ENCODE measurements around the gene NDUFS5.
"Not testable (repeated sequence)": the region's sequence is repeated elsewhere in the genome, so short reads cannot be mapped to it uniquely, and the experiment has no call there.

The NDUFS5 gene

DNA sequence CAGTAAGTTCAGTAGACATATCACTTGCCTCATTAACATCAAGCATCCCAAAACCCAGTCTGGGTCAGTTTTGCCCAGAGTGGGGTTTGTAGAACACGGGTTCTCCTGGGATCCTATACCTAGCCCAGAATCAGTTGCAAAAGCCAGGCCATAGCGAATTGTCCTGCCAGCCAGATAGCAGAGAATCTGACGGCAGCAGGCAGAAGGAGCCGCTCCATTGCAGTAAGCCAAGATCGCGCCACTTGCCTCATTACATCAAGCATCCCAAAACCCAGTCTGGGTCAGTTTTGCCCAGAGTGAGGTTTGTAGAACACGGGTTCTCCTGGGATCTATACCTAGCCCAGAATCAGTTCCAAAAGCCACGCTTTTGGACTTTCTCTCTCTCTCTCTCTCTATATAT lies 19.1 kb downstream of the NDUFS5 start:
- no peak for TF ChIP-seq CTCF (IDR thresholded peaks at IDR 0.05; ENCODE audit: low read depth, low read length)
- DNase-seq (ENCODE audit: low read depth in 2 of 2): no peak
- H3K4me3 ChIP-seq (replicated peaks in 1 of 2; ENCODE audit: low read depth in 2 of 2, low read length in 2 of 2): no peak overlapping the region

- no peak for TF ChIP-seq CTCF (IDR thresholded peaks at IDR 0.05; ENCODE audit: low read depth, low read length)
- no peak overlapping the region for H3K4me3 ChIP-seq (replicated peaks in 1 of 2; ENCODE audit: low read depth in 2 of 2, low read length in 2 of 2)
- DNase-seq (ENCODE audit: low read depth in 2 of 2): peak; percentile 36 to 68
These were observed 20.6 kb downstream of the NDUFS5 start for GRCh38 chr1:39046613-39047210.

GRCh38 chr1:39047374-39048229 lies 21.5 kb downstream of the NDUFS5 start:
- H3K4me3 ChIP-seq (replicated peaks in 1 of 2; ENCODE audit: low read depth in 2 of 2, low read length in 2 of 2): no peak overlapping the region
- peak; percentile 96 to 97 for DNase-seq (ENCODE audit: low read depth in 2 of 2)
- TF ChIP-seq CTCF (IDR thresholded peaks at IDR 0.05; ENCODE audit: low read depth, low read length): no peak

- no peak for TF ChIP-seq CTCF (IDR thresholded peaks at IDR 0.05; ENCODE audit: low read depth, low read length)
- DNase-seq (ENCODE audit: low read depth in 2 of 2): peak; percentile 32 to 39
- no peak overlapping the region for H3K4me3 ChIP-seq (replicated peaks in 1 of 2; ENCODE audit: low read depth in 2 of 2, low read length in 2 of 2)
These were observed 22.7 kb downstream of the NDUFS5 start for GRCh38 chr1:39048745-39049370.

DNA sequence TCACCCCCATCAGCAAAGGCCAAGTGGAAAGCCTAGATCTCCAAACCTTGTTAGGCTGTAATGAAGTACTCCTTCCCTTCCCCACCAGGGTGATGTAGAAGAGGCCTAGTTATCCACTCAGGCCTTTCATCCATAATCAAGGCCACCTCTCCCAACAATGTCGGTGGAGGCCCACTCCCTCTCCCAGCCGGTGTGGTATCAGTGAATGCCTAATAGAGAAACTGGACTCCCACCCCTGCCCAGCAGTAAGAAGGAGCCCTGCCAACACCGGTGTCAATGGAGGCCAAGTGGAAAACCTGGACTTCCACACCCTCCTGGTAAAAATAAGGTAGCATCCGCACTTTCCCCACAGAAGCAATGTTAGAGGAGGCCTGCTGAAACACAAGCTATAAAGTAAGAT lies 23.9 kb downstream of the NDUFS5 start:
- no peak for DNase-seq (ENCODE audit: low read depth in 2 of 2)
- no peak overlapping the region for H3K4me3 ChIP-seq (replicated peaks in 1 of 2; ENCODE audit: low read depth in 2 of 2, low read length in 2 of 2)
- TF ChIP-seq CTCF (IDR thresholded peaks at IDR 0.05; ENCODE audit: low read depth, low read length): no peak

DNA sequence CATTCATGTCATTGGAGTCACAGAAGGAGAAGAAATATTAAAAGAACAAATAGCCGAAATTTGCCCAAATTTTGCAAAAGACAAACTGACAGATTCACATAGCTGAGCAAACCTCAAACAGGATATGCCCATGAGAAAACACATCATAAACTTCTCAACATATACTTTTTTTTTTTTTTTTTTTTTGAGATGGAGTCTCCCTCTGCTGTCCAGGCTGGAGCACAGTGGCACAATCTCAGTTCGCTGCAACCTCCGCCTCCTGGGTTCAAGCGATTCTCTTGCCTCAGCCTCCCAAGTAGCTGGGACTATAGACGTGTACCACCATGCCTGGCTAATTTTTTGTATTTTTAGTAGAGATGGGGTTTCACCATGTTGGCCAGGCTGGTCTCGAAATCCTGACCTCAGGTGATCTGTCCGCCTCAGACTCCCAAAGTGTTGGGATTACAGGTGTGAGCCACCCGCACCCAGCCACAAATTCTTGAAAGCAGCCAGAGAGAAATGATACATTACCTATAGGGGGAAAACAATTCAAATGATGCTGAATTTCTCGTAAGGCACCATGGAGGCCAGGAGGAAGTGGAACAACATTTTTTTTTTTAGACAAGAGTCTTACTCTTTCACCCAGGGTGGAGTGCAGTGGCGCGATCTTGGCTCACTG lies 25.2 kb downstream of the NDUFS5 start:
- peak; percentile 15 to 35 for DNase-seq (ENCODE audit: low read depth in 2 of 2)
- H3K4me3 ChIP-seq (replicated peaks in 1 of 2; ENCODE audit: low read depth in 2 of 2, low read length in 2 of 2): not testable (repeated sequence)

DNA sequence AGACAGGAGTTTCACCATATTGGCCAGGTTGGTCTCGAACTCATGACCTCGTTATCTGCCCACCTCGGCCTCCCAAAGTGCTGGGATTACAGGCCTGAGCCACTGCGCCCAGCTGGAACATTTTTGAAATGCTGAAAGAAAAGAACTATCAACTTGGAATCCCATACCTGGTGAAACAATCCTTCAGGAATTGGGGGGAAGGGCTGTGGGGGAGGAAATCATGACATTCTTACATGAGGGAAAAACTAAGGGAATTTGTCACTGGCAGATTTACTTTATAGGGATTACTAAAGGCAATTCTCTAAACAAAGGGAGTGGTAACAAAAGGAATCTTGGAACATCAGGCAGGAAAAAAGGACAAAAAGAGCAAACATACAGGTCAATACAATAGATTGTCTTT lies 25.8 kb downstream of the NDUFS5 start:
- no peak for TF ChIP-seq CTCF (IDR thresholded peaks at IDR 0.05; ENCODE audit: low read depth, low read length)
- DNase-seq (ENCODE audit: low read depth in 2 of 2): no peak
- no peak overlapping the region for H3K4me3 ChIP-seq (replicated peaks in 1 of 2; ENCODE audit: low read depth in 2 of 2, low read length in 2 of 2)

DNA sequence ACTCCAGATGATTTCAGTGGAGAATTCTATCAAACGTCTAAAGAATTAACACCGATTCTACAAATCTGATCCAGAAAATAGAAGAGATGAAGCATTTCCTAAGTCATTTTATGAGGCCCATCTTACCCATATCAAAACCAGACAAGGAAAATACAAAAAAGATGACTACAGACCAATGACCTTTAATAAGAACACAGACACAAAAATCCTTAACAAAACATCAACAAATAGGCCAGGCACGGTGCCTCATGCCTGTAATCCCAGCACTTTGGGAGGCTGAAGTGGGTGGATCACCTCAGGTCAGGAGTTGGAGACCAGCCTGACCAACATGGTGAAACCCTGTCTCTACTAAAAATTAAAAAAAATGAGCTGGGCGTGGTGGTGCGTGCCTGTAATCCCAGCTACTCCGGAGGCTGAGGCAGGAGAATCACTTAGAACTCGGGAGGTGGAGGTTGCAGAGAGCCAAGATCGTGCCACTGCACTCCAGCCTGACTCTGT lies 29.1 kb downstream of the NDUFS5 start:
- not testable (repeated sequence) for DNase-seq (ENCODE audit: low read depth in 2 of 2); H3K4me3 ChIP-seq (replicated peaks in 1 of 2; ENCODE audit: low read depth in 2 of 2, low read length in 2 of 2)

DNA sequence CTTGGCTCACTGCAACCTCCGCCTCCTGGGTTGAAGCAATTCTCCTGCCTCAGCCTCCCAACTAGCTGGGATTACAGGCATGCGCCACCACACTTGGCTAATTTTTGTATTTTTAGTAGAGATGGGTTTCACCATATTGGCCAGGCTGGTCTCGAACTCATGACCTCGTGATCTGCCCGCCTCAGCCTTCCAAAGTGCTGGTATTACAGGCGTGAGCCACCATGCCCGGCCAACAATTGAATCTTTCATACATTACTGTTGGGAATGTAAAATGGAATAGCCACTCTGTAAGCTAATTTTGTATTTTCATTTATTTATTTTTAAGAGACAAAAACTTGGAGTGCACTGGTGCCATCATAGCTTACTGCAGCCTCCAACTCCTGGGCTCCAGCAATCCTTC lies 35.4 kb downstream of the NDUFS5 start:
- DNase-seq (ENCODE audit: low read depth in 2 of 2); H3K4me3 ChIP-seq (replicated peaks in 1 of 2; ENCODE audit: low read depth in 2 of 2, low read length in 2 of 2): not testable (repeated sequence)

All from cardiac fibroblast (primary cell).